ENCODE data around the gene PRIMA1.

DNA sequence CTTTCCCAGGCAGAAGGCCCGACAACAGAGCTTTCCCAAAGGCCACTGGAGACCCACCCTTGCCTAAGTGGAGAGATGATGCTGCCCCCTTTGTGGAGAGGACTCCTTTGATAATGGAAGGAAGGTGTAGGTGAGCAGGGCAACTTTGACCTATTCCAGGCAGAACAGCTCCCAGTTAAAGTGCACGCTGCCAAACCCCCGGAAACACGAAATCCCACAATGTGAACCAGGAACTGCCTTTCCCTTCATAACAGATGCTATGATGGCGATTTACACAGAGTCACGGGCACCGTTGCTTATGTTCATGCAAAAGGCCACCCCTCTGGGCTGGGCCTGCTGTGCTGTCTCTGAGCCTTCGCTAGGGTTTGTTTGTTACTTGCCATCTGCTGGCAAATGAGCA is 34.6 kb downstream of the PRIMA1 start:
- TF ChIP-seq, protein P1, sequence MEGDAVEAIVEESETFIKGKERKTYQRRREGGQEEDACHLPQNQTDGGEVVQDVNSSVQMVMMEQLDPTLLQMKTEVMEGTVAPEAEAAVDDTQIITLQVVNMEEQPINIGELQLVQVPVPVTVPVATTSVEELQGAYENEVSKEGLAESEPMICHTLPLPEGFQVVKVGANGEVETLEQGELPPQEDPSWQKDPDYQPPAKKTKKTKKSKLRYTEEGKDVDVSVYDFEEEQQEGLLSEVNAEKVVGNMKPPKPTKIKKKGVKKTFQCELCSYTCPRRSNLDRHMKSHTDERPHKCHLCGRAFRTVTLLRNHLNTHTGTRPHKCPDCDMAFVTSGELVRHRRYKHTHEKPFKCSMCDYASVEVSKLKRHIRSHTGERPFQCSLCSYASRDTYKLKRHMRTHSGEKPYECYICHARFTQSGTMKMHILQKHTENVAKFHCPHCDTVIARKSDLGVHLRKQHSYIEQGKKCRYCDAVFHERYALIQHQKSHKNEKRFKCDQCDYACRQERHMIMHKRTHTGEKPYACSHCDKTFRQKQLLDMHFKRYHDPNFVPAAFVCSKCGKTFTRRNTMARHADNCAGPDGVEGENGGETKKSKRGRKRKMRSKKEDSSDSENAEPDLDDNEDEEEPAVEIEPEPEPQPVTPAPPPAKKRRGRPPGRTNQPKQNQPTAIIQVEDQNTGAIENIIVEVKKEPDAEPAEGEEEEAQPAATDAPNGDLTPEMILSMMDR (IDR thresholded peaks at IDR 0.05) = no peak
- TF ChIP-seq POLR2AphosphoS5 (IDR thresholded peaks at IDR 0.05) (no peak), EP300 (IDR thresholded peaks at IDR 0.05) (no peak)
